C4-2B (cell line): ENCODE results near the gene C2CD2L.

Source experiments
- CTCF ChIP-seq: fragments of 450-650 bp; conservative IDR thresholded peaks from 2 replicates; pipeline ENCODE4 v1.5.1; 2017; ENCODE audit warnings: mild to moderate bottlenecking
- ZFX ChIP-seq: fragments of 450-650 bp; IDR thresholded peaks from 2 replicates; pipeline ENCODE4 v1.6.1; 2017

GRCh38 chr11:119100994-119101758, 6.0 kb upstream of the C2CD2L start:
- TF ChIP-seq CTCF = no peak
- TF ChIP-seq ZFX = peak; percentile 72; the same call in 1 of the 2 replicates
